Upper lobe of right lung (tissue), 1 donor: ENCODE results near the gene LRRC15. TPM values are rescaled to one million over a fixed set of nuclear protein-coding genes. Genes with fewer than 3 reads are reported as not detected.

Source experiments
- ATAC-seq: fragments of 200-7000 bp; cut with Tn5 transposase; one replicate; pipeline ENCODE4 v1.9.1; 2020; ENCODE audit warnings: mild to moderate bottlenecking, moderate library complexity
- DNase-seq: peaks from one replicate; pipeline ENCODE4 v3.0.0-alpha.2; 2020
- H3K27ac ChIP-seq: fragments of 200-600 bp; one replicate; pipeline ENCODE4 v1.8.0; 2022
- H3K27me3 ChIP-seq: fragments of 200-600 bp; one replicate; pipeline ENCODE4 v1.8.0; 2022; ENCODE audit warnings: mild to moderate bottlenecking
- H3K36me3 ChIP-seq: fragments of 200-600 bp; one replicate; pipeline ENCODE4 v1.8.0; 2022
- H3K4me1 ChIP-seq: fragments of 200-600 bp; one replicate; pipeline ENCODE4 v1.8.0; 2022
- H3K4me3 ChIP-seq: fragments of 200-600 bp; one replicate; pipeline ENCODE4 v1.8.0; 2022; ENCODE audit warnings: mild to moderate bottlenecking
- H3K9me3 ChIP-seq: fragments of 200-600 bp; one replicate; pipeline ENCODE4 v1.8.0; 2022
- CTCF ChIP-seq: fragments of 200-600 bp; IDR thresholded peaks from one replicate; pipeline ENCODE4 v1.8.0; 2022; ENCODE audit warnings: antibody characterized with exemption
- intact Hi-C: fragments of 100-400 bp; cut with DNase I; formaldehyde crosslinking; loops from one replicate; pipeline ENCODE4 v1.11.0; 2022
- total RNA-seq: library from RNA; stranded (reverse); fragmentation: NEBNext Ultra II Directional; extraction: Animal tissue kit (Norgen Biotek cat#: 25700); gene quantifications from one replicate; pipeline ENCODE4 v1.2.1, GENCODE V29; 2021
- donor health status: DM: no; HTN: yes; CAD: no; lungs with severe emphysema.

Gene LRRC15
- total RNA-seq, 1 donor from 2014 or later: 1.1 TPM

GRCh38 chr3:194390835-194391234 lies 21.3 kb upstream of the LRRC15 start:
- Histone ChIP-seq H3K4me3 (no peak overlapping the region), H3K4me1 (no peaks in the 10 kb centered on the region), H3K27me3 (peaks cover 2% of the 10 kb centered on the region), H3K36me3 (no peaks in the 10 kb centered on the region), H3K9me3 (peaks cover 8% of the 10 kb centered on the region), H3K27ac (no peak overlapping the region)
- no peak for DNase-seq
- no peak for TF ChIP-seq CTCF
- intact Hi-C loops: loop anchor here (10.0 kb wide), 1 partner anchor 56 kb away; no protein-coding TSS in a partner anchor
- ATAC-seq: no peak

- Histone ChIP-seq H3K4me3 (no peak overlapping the region), H3K27ac (no peak overlapping the region), H3K27me3 (no peaks in the 10 kb centered on the region), H3K36me3 (no peaks in the 10 kb centered on the region), H3K4me1 (no peaks in the 10 kb centered on the region), H3K9me3 (peaks cover 8% of the 10 kb centered on the region)
- intact Hi-C loops: no loop called here
- ATAC-seq (no peak), DNase-seq (peak; percentile 50)
- TF ChIP-seq CTCF: no peak
Measured at GRCh38 chr3:194389269-194389668, 19.7 kb upstream of the LRRC15 start.

- Histone ChIP-seq H3K36me3 (no peaks in the 10 kb centered on the region), H3K27ac (no peak overlapping the region), H3K9me3 (peaks cover 8% of the 10 kb centered on the region), H3K4me1 (no peaks in the 10 kb centered on the region), H3K27me3 (no peaks in the 10 kb centered on the region), H3K4me3 (no peak overlapping the region)
- ATAC-seq (no peak), DNase-seq (peak; percentile 46)
- no peak for TF ChIP-seq CTCF
- intact Hi-C loops: no loop called here
Measured at GRCh38 chr3:194387926-194388418, 18.4 kb upstream of the LRRC15 start.

- Histone ChIP-seq H3K4me3 (no peak overlapping the region), H3K9me3 (peaks cover 8% of the 10 kb centered on the region), H3K27me3 (no peaks in the 10 kb centered on the region), H3K27ac (no peak overlapping the region), H3K36me3 (no peaks in the 10 kb centered on the region), H3K4me1 (no peaks in the 10 kb centered on the region)
- DNase-seq: no peak
- TF ChIP-seq CTCF: no peak
- intact Hi-C loops: no loop called here
- ATAC-seq: no peak
Measured at GRCh38 chr3:194387276-194387675, 17.7 kb upstream of the LRRC15 start.

- ATAC-seq: no peak
- no peak overlapping the region for H3K4me3 ChIP-seq
- no peak for DNase-seq
- no peaks in the 10 kb centered on the region for H3K36me3 ChIP-seq
- intact Hi-C loops: no loop called here
- H3K27ac ChIP-seq: no peak overlapping the region
- no peaks in the 10 kb centered on the region for H3K27me3 ChIP-seq
- peaks cover 8% of the 10 kb centered on the region for H3K9me3 ChIP-seq
- no peak for TF ChIP-seq CTCF
- no peaks in the 10 kb centered on the region for H3K4me1 ChIP-seq
Measured at GRCh38 chr3:194386648-194387047, 17.1 kb upstream of the LRRC15 start.

- H3K27ac ChIP-seq: no peak overlapping the region
- no peak for DNase-seq
- ATAC-seq: no peak
- intact Hi-C loops: no loop called here
- H3K9me3 ChIP-seq: peaks cover 6% of the 10 kb centered on the region
- H3K4me3 ChIP-seq: no peak overlapping the region
- H3K4me1 ChIP-seq: no peaks in the 10 kb centered on the region
- peaks cover 3% of the 10 kb centered on the region for H3K27me3 ChIP-seq
- no peak for TF ChIP-seq CTCF
- H3K36me3 ChIP-seq: no peaks in the 10 kb centered on the region
Measured at GRCh38 chr3:194386066-194386465, 16.5 kb upstream of the LRRC15 start.
